ENCODE results near the gene IFFO2.

DNA sequence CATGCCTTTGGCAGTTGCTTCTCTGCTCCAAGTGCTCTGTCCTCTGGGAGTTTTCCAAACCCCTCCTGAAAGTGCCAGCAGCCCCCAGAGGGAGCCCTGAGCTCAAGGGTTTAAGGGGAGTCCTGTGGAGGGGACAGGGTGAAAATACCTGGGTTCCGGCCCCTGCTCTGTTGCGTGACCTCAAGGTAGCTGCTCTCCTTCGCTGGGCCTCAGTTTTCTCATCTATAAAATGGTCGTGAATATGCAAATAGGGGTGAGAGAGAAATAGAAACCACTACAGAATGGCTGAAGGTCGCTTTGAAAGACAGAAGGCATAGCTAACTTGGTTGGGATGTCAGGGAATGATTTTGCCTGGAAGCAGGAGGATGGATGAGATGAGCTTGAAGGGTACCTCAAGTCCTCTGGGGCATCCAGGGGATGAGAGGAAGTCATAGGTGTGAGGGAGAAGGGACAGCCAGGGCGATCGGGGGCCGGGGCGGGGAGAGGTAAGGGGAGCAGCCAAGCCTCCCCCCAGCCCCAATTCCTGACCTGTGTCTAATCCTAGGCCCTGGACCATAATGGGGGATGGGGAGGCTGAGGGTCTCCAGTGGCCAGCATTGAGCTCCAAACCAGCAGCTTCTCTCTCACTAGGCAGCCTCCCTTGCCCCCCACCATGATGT is 12.4 kb downstream of the IFFO2 start:
- TF ChIP-seq, protein P1, sequence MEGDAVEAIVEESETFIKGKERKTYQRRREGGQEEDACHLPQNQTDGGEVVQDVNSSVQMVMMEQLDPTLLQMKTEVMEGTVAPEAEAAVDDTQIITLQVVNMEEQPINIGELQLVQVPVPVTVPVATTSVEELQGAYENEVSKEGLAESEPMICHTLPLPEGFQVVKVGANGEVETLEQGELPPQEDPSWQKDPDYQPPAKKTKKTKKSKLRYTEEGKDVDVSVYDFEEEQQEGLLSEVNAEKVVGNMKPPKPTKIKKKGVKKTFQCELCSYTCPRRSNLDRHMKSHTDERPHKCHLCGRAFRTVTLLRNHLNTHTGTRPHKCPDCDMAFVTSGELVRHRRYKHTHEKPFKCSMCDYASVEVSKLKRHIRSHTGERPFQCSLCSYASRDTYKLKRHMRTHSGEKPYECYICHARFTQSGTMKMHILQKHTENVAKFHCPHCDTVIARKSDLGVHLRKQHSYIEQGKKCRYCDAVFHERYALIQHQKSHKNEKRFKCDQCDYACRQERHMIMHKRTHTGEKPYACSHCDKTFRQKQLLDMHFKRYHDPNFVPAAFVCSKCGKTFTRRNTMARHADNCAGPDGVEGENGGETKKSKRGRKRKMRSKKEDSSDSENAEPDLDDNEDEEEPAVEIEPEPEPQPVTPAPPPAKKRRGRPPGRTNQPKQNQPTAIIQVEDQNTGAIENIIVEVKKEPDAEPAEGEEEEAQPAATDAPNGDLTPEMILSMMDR (IDR thresholded peaks at IDR 0.05), result no peak
- TF ChIP-seq POLR2AphosphoS5 (IDR thresholded peaks at IDR 0.05) (no peak), POLR2A (IDR thresholded peaks at IDR 0.05) (no peak), EP300 (IDR thresholded peaks at IDR 0.05; ENCODE audit: low read depth) (no peak)

Data from transverse colon (tissue), 4 donors.